HepG2 (cell line): Measurements from ENCODE around the gene TMEM114. TPM values are rescaled to one million over a fixed set of nuclear protein-coding genes. Genes with fewer than 3 reads are reported as not detected.

Source experiments
- ASH2L ChIP-seq: fragments of 300-600, 200-600 bp; sonication (generic); IDR thresholded peaks from 2 replicates; pipeline ENCODE4 v1.7.0; 2017; ENCODE audit warnings: low read depth, mild to moderate bottlenecking, moderate library complexity, mixed read lengths, low read length; ENCODE audit not compliant: insufficient read length
- CEBPB ChIP-seq: IDR thresholded peaks from 2 replicates; pipeline ENCODE4 v1.6.1; 2011; ENCODE audit warnings: low read depth, low read length, improper control_type of control experiment, borderline replicate concordance
- DPF2 ChIP-seq: sonication (generic); formaldehyde crosslinking; IDR thresholded peaks from 2 replicates; pipeline ENCODE4 v1.4.0; 2020; ENCODE audit warnings: mild to moderate bottlenecking, low read depth, missing genetic modification reagents, borderline replicate concordance
- ELF3 ChIP-seq: IDR thresholded peaks from 2 replicates; pipeline ENCODE4 v1.6.1; 2016; ENCODE audit warnings: missing genetic modification reagents, missing compliant biosample characterization
- FOXC1 ChIP-seq: sonication (generic); formaldehyde crosslinking; IDR thresholded peaks from 2 replicates; pipeline ENCODE4 v1.8.0; 2022; ENCODE audit warnings: mild to moderate bottlenecking, missing genetic modification reagents, borderline replicate concordance
- FOXO1 ChIP-seq: sonication (generic); formaldehyde crosslinking; IDR thresholded peaks from 2 replicates; pipeline ENCODE4 v1.4.0; 2020; ENCODE audit warnings: missing genetic modification reagents
- HMG20A ChIP-seq: IDR thresholded peaks from 2 replicates; pipeline ENCODE4 v1.6.1; 2016; ENCODE audit warnings: borderline replicate concordance
- NR2F6 ChIP-seq, 2 experiments: IDR thresholded peaks; 2 replicates each; pipeline ENCODE4 v1.6.1; 2016; ENCODE audit warnings: antibody characterized with exemption in 1 of 2, mild to moderate bottlenecking in 1 of 2
- RBM22 ChIP-seq: fragments of 200-400 bp; formaldehyde crosslinking; optimal IDR thresholded peaks from 2 replicates; pipeline ENCODE3; 2017; ENCODE audit warnings: mild to moderate bottlenecking, low read length, moderate library complexity
- SAP130 ChIP-seq: IDR thresholded peaks from 2 replicates; pipeline ENCODE4 v1.6.1; 2016; ENCODE audit warnings: low read depth
- SCMH1 ChIP-seq: sonication (generic); formaldehyde crosslinking; IDR thresholded peaks from 2 replicates; pipeline ENCODE4 v1.9.0; 2021; ENCODE audit warnings: missing genetic modification reagents, mild to moderate bottlenecking, borderline replicate concordance
- SMAD9 ChIP-seq: sonication (generic); formaldehyde crosslinking; IDR thresholded peaks from 2 replicates; pipeline ENCODE4 v1.5.1; 2020; ENCODE audit warnings: mild to moderate bottlenecking, missing genetic modification reagents
- SOX6 ChIP-seq, 2 experiments: fragments of 450-650 bp in 1 of 2; sonication (generic) in 1 of 2; formaldehyde crosslinking in 1 of 2; IDR thresholded peaks; 2 replicates each; pipeline versions ENCODE4 v1.4.0 to v1.6.1; 2017 to 2020; ENCODE audit warnings: antibody characterized with exemption in 1 of 2, mild to moderate bottlenecking in 1 of 2, missing genetic modification reagents in 1 of 2
- SRSF1 ChIP-seq: fragments of 200-400 bp; formaldehyde crosslinking; optimal IDR thresholded peaks from 2 replicates; pipeline ENCODE3; 2017; ENCODE audit warnings: mild to moderate bottlenecking, low read depth, low read length, moderate library complexity
- SRY ChIP-seq: sonication (generic); formaldehyde crosslinking; IDR thresholded peaks from 2 replicates; pipeline ENCODE4 v1.8.0; 2022; ENCODE audit warnings: mild to moderate bottlenecking, missing genetic modification reagents
- TOPORS ChIP-seq: sonication (generic); formaldehyde crosslinking; IDR thresholded peaks from 2 replicates; pipeline ENCODE4 v1.8.0; 2023; ENCODE audit warnings: mild to moderate bottlenecking, missing genetic modification reagents
- ZBTB3 ChIP-seq: sonication (generic); formaldehyde crosslinking; IDR thresholded peaks from 2 replicates; pipeline ENCODE4 v1.4.0; 2020; ENCODE audit warnings: low read depth, mild to moderate bottlenecking, moderate library complexity, missing genetic modification reagents, borderline replicate concordance
- ZC3H13 ChIP-seq: sonication (generic); formaldehyde crosslinking; IDR thresholded peaks from 2 replicates; pipeline ENCODE4 v1.8.1; 2023; ENCODE audit warnings: mild to moderate bottlenecking, missing genetic modification reagents, moderate library complexity
- ZMYM3 ChIP-seq: sonication (generic); formaldehyde crosslinking; IDR thresholded peaks from 2 replicates; pipeline ENCODE4 v1.5.1; 2020; ENCODE audit warnings: mild to moderate bottlenecking, missing genetic modification reagents
- ZNF292 ChIP-seq: sonication (generic); formaldehyde crosslinking; IDR thresholded peaks from 2 replicates; pipeline ENCODE4 v1.8.1; 2022; ENCODE audit warnings: mild to moderate bottlenecking, low read depth, missing genetic modification reagents, borderline replicate concordance
- ZNF317 ChIP-seq: sonication (generic); formaldehyde crosslinking; IDR thresholded peaks from 2 replicates; pipeline ENCODE4 v1.5.0; 2020; ENCODE audit warnings: mild to moderate bottlenecking, missing genetic modification reagents
- ZNF337 ChIP-seq: sonication (generic); formaldehyde crosslinking; IDR thresholded peaks from 2 replicates; pipeline ENCODE4 v1.5.1; 2020; ENCODE audit warnings: missing genetic modification reagents, low read depth, mild to moderate bottlenecking, borderline replicate concordance
- ZNF598 ChIP-seq: sonication (generic); formaldehyde crosslinking; IDR thresholded peaks from 2 replicates; pipeline ENCODE4 v1.5.1; 2020; ENCODE audit warnings: mild to moderate bottlenecking, missing genetic modification reagents, borderline replicate concordance
- polyA plus RNA-seq, 8 experiments: library from polyadenylated mRNA; depleted of rRNA in 3 of 8; stranded (reverse) in 7 of 8; unstranded in 1 of 8; fragments of >200 nt; fragmentation: Illumina TruSeq in 4 of 8; extraction: Trizol in 4 of 8; gene quantifications; 2 replicates each; pipeline versions ENCODE4 v1.2.1 to v1.2.3, GENCODE V29; 2011 to 2016; ENCODE audit warnings: low read depth in 4 of 8, missing spikeins in 1 of 8, mixed read lengths in 1 of 8; ENCODE audit not compliant: insufficient read depth in 1 of 8
- total RNA-seq, 5 experiments: library from RNA; depleted of rRNA; stranded (reverse); fragments of >200 nt; fragmentation: Illumina TruSeq; extraction: Trizol; gene quantifications; 2 replicates each; pipeline ENCODE4 v1.2.3, GENCODE V29; 2016; ENCODE audit warnings: low read depth in 1 of 5
- TF ChIP-seq, protein P1 (sequence below): sonication (generic); formaldehyde crosslinking; IDR thresholded peaks from 2 replicates; pipeline ENCODE4 v1.5.0; 2020; ENCODE audit warnings: missing genetic modification reagents
- TF ChIP-seq, protein P2 (sequence below): IDR thresholded peaks from 2 replicates; pipeline ENCODE4 v1.6.1; 2016; ENCODE audit warnings: low read depth, borderline replicate concordance
- TF ChIP-seq, protein P3 (sequence below): sonication (generic); formaldehyde crosslinking; IDR thresholded peaks from 2 replicates; pipeline ENCODE4 v1.9.0; 2021; ENCODE audit warnings: missing genetic modification reagents, mild to moderate bottlenecking, borderline replicate concordance

TMEM114 gene
- total and polyA plus RNA-seq, 2 of the 13 experiments (the other 11 are each of a cell fraction or from before 2014, with no cell fraction given) = not detected

DNA sequence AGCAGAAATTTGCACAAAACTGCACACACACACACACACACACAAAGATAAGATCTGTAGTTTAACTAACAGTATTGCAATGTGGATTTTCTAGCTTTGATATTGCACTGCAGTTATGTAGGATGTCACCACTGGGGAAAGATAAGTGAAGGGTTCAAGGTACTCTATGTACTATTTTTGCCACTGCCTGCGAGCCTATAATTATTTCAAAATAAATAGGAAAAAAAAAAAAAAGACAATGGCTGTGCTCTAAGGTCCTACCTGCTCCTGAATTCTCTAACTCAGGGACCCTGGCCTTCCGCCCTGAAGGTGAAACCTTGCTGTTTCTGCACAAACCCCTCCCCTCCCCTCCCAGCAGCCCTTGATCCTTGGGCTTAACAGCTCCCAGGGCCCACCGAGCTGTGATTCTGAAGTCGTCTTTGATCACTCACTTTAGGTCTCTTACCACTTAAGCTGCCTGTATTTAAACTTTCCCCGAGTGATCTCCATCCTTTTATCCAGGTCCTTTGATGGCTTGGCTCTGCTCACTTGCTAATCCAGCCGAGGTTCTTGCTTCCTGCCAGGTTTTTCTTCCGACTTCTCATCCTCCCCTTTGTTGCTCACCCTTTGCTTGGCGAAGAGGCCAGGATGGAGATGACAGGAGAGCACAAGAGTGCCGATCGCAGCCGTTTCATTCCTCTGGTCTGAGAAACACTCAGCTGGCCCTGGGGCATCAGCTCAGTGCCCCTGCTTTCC lies 37.7 kb downstream of the TMEM114 start (continued):
- TF ChIP-seq ELF3 (CRISPR knock-in tag) (peak; percentile 40; the same call in 1 of the 2 replicates), SRY (CRISPR knock-in tag) (no peak), ZNF598 (0 out of 2 replicates have a peak, but pooled peaks have one; percentile 21), HMG20A (CRISPR knock-in tag) (peak; percentile 40; the same call in 1 of the 2 replicates), ZNF292 (CRISPR knock-in tag) (peak; percentile 75), TOPORS (CRISPR knock-in tag) (0 out of 2 replicates have a peak, but pooled peaks have one; percentile 37), ZNF317 (CRISPR knock-in tag) (0 out of 2 replicates have a peak, but pooled peaks have one; percentile 28), RBM22 (no peak), SMAD9 (CRISPR knock-in tag) (no peak), SOX6 (IDR thresholded peaks at IDR 0.05) (no peak), SOX6 (CRISPR knock-in tag; IDR thresholded peaks at IDR 0.05) (peak; percentile 89), ASH2L (no peak), FOXC1 (CRISPR knock-in tag) (no peak), CEBPB (peak; percentile 43; the same call in 1 of the 2 replicates), ZC3H13 (CRISPR knock-in tag) (no peak), ZBTB3 (CRISPR knock-in tag) (no peak; the same call in 1 of the 2 replicates), NR2F6 (IDR thresholded peaks at IDR 0.05) (peak; percentile 40), NR2F6 (CRISPR knock-in tag; IDR thresholded peaks at IDR 0.05) (peak; percentile 52; the same call in 1 of the 2 replicates), SRSF1 (no peak), SAP130 (CRISPR knock-in tag) (0 out of 2 replicates have a peak, but pooled peaks have one; percentile 24), FOXO1 (CRISPR knock-in tag) (no peak; the same call in 1 of the 2 replicates), SCMH1 (CRISPR knock-in tag) (no peak), ZNF337 (CRISPR knock-in tag) (0 out of 2 replicates have a peak, but pooled peaks have one; percentile 7), DPF2 (peak; percentile 65; the same call in 1 of the 2 replicates), ZMYM3 (CRISPR knock-in tag) (peak; percentile 76)
- TF ChIP-seq, protein P1, sequence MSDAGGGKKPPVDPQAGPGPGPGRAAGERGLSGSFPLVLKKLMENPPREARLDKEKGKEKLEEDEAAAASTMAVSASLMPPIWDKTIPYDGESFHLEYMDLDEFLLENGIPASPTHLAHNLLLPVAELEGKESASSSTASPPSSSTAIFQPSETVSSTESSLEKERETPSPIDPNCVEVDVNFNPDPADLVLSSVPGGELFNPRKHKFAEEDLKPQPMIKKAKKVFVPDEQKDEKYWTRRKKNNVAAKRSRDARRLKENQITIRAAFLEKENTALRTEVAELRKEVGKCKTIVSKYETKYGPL = 0 out of 2 replicates have a peak, but pooled peaks have one; percentile 22
- TF ChIP-seq, protein P2, sequence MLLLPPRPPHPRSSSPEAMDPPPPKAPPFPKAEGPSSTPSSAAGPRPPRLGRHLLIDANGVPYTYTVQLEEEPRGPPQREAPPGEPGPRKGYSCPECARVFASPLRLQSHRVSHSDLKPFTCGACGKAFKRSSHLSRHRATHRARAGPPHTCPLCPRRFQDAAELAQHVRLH = 0 out of 2 replicates have a peak, but pooled peaks have one; percentile 43
- TF ChIP-seq, protein P3, sequence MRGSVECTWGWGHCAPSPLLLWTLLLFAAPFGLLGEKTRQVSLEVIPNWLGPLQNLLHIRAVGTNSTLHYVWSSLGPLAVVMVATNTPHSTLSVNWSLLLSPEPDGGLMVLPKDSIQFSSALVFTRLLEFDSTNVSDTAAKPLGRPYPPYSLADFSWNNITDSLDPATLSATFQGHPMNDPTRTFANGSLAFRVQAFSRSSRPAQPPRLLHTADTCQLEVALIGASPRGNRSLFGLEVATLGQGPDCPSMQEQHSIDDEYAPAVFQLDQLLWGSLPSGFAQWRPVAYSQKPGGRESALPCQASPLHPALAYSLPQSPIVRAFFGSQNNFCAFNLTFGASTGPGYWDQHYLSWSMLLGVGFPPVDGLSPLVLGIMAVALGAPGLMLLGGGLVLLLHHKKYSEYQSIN = no peak
